22Rv1 (cell line): ENCODE data around the gene GALNT17.

Experiments used
- CTCF ChIP-seq: fragments of 450-650 bp; IDR thresholded peaks from 2 replicates; pipeline ENCODE4 v1.5.1; 2017; ENCODE audit warnings: mild to moderate bottlenecking
- ZFX ChIP-seq: fragments of 450-650 bp; IDR thresholded peaks from 2 replicates; pipeline ENCODE4 v1.6.1; 2017; ENCODE audit warnings: antibody characterized with exemption, borderline replicate concordance

- TF ChIP-seq CTCF (no peak), ZFX (no peak)
Measured at GRCh38 chr7:71665716-71666115, 533.8 kb downstream of the GALNT17 start.
